PC-9 (cell line): ENCODE measurements around the gene FOXF1. TPM values are rescaled to one million over a fixed set of nuclear protein-coding genes. Genes with fewer than 3 reads are reported as not detected.

Source experiments
- BruUV-seq: library from RNA; stranded (reverse); fragments of 400-500 nt; replicated peaks from 2 replicates; lab custom pipeline; 2021; lab: Mats Ljungman, UMichigan
- CTCF ChIA-PET: fragments of 300-600 bp; sonication (Branson Sonifier 250); formaldehyde crosslinking; loops from one replicate; lab custom pipeline; 2022; ENCODE audit warnings: antibody characterized with exemption; lab: Charles Lee
- POLR2A ChIA-PET: fragments of 300-600 bp; sonication (Branson Sonifier 250); formaldehyde crosslinking; loops from one replicate; lab custom pipeline; 2022; ENCODE audit warnings: antibody characterized with exemption; ENCODE audit not compliant: unreplicated experiment; lab: Charles Lee
- DNase-seq, 2 experiments: peaks; one replicate each; pipeline versions ENCODE4 v3.0.0 to v3.0.0-alpha.2; 2015 to 2022; ENCODE audit warnings: mixed read lengths in 1 of 2
- H2AFZ ChIP-seq: fragments of 200-600 bp; sonication (generic); 2 replicates; pipeline ENCODE4 v1.8.1; 2017; ENCODE audit warnings: antibody characterized with exemption
- H3F3A ChIP-seq: fragments of 200-600 bp; sonication (generic); 2 replicates; pipeline ENCODE4 v1.8.1; 2017; ENCODE audit warnings: antibody characterized with exemption, mild to moderate bottlenecking, low read depth; ENCODE audit not compliant: insufficient read depth
- H3K27ac ChIP-seq: fragments of 200-600 bp; sonication (generic); 2 replicates; pipeline ENCODE4 v1.6.1; 2016; ENCODE audit warnings: mixed run types
- H3K27me3 ChIP-seq: fragments of 200-600 bp; sonication (generic); 2 replicates; pipeline ENCODE4 v1.6.1; 2016; ENCODE audit warnings: low read depth, mixed run types; ENCODE audit not compliant: insufficient read depth
- H3K36me3 ChIP-seq: fragments of 200-600 bp; sonication (generic); 2 replicates; pipeline ENCODE4 v1.6.1; 2016; ENCODE audit warnings: low read depth, mixed run types
- H3K4me1 ChIP-seq: fragments of 200-600 bp; sonication (generic); replicated peaks from 2 replicates; pipeline ENCODE4 v1.6.1; 2016; ENCODE audit warnings: mixed run types; ENCODE audit not compliant: insufficient read depth
- H3K4me2 ChIP-seq: fragments of 200-600 bp; sonication (generic); 2 replicates; pipeline ENCODE4 v1.6.1; 2017; ENCODE audit warnings: mixed run types
- H3K4me3 ChIP-seq: fragments of 200-600 bp; sonication (generic); 2 replicates; pipeline ENCODE4 v1.6.1; 2016; ENCODE audit warnings: mixed run types
- H3K79me2 ChIP-seq: fragments of 200-600 bp; sonication (generic); 2 replicates; pipeline ENCODE4 v1.6.1; 2017; ENCODE audit warnings: low read depth, mixed run types
- H3K9me2 ChIP-seq: fragments of 200-600 bp; sonication (generic); 2 replicates; pipeline ENCODE4 v1.8.1; 2017; ENCODE audit warnings: mild to moderate bottlenecking; ENCODE audit not compliant: insufficient read depth
- H3K9me3 ChIP-seq: fragments of 200-600 bp; sonication (generic); 2 replicates; pipeline ENCODE4 v1.8.1; 2016; ENCODE audit warnings: low read depth; ENCODE audit not compliant: insufficient read depth
- H4K20me1 ChIP-seq: fragments of 200-600 bp; sonication (generic); 2 replicates; pipeline ENCODE4 v1.8.1; 2017; ENCODE audit not compliant: insufficient read depth
- CTCF ChIP-seq: fragments of 200-600 bp; sonication (generic); conservative IDR thresholded peaks from 2 replicates; pipeline ENCODE4 v1.6.1; 2017; ENCODE audit warnings: mixed run types, antibody characterized with exemption, mild to moderate bottlenecking, moderate library complexity
- EZH2 ChIP-seq: fragments of 200-600 bp; sonication (generic); IDR thresholded peaks from 2 replicates; pipeline ENCODE4 v1.8.0; 2017; ENCODE audit warnings: antibody characterized with exemption, low read depth
- intact Hi-C: fragments of 100-400 bp; cut with micrococcal nuclease; formaldehyde crosslinking; loops from one replicate; pipeline ENCODE4 v1.10.0; 2022; ENCODE audit not compliant: unreplicated experiment
- total RNA-seq: library from RNA; stranded (reverse); gene quantifications from 2 replicates; pipeline ENCODE4 v1.2.3, GENCODE V29; 2021

FOXF1 gene
- total RNA-seq, 1 experiment from 2014 or later, result not detected

DNA sequence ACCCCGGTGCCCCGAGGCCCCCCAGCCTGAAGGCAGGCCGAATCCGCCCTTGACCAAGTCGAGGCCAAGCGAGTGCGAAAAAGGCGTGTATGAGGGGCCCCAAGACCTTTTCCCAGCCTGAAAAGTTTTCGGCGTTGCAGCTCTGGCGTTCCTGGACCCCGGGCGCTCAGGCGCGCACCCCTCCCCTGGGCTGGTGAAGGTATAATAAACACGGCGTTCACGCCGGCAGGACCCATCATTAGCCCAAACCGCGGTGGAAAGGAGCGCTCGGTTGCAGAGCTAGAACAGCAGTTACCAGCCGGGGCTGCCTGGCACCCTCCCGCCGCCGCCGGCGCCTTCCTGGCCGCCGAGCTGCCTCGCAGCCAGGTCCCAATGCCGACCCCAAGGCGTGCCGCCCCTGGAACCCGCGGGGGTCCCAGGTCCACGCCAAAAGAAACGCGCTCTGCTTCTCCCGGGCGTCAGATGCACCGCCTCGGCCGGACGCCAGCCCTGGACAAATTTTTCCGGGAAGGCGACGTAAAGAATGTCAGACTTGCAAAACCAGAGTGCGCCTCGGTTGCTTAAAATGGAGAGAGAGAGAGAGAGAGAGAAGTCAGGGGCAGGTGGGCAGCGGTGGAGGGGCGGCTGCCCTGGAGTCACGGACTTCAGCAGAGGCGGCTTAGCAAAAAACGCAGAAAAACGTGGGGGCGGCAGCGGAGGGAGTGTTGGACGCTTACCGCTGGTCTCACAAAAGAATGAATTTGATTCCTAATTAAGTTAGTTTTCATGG lies 11.5 kb upstream of the FOXF1 start:
- H3K4me2 ChIP-seq, result no peak overlapping the region
- H3K4me1 ChIP-seq, result no peaks in the 10 kb centered on the region
- H3K79me2 ChIP-seq, result no peaks in the 10 kb centered on the region
- no peak overlapping the region for H2AFZ ChIP-seq
- no peak for DNase-seq
- no peak overlapping the region for H3K4me3 ChIP-seq
- H3K27me3 ChIP-seq, result peaks cover 89% of the 10 kb centered on the region
- H3F3A ChIP-seq, result no peaks in the 10 kb centered on the region
- no peaks in the 10 kb centered on the region for H3K9me2 ChIP-seq
- POLR2A ChIA-PET, result no interaction called here
- no peaks in the 10 kb centered on the region for H4K20me1 ChIP-seq
- TF ChIP-seq EZH2, result no peak
- TF ChIP-seq CTCF, result no peak
- H3K36me3 ChIP-seq, result no peaks in the 10 kb centered on the region
- CTCF ChIA-PET, result no interaction called here
- no TSS peak for BruUV-seq
- H3K27ac ChIP-seq, result no peak overlapping the region
- intact Hi-C loops, result no loop called here
- no peaks in the 10 kb centered on the region for H3K9me3 ChIP-seq

- Histone ChIP-seq H3K4me2 (no peak overlapping the region), H3K9me2 (no peaks in the 10 kb centered on the region), H3K27me3 (peaks cover 88% of the 10 kb centered on the region), H3F3A (no peaks in the 10 kb centered on the region), H3K4me3 (no peak overlapping the region), H3K79me2 (no peaks in the 10 kb centered on the region), H3K9me3 (no peaks in the 10 kb centered on the region), H3K36me3 (no peaks in the 10 kb centered on the region), H4K20me1 (no peaks in the 10 kb centered on the region), H3K27ac (no peak overlapping the region), H3K4me1 (no peaks in the 10 kb centered on the region), H2AFZ (no peak overlapping the region)
- ChIA-PET CTCF (no interaction called here), POLR2A (no interaction called here)
- no peak for DNase-seq
- intact Hi-C loops, result no loop called here
- BruUV-seq, result no TSS peak
- no peak for TF ChIP-seq EZH2
- TF ChIP-seq CTCF, result no peak
Measured at GRCh38 chr16:86499440-86499786, 10.9 kb upstream of the FOXF1 start.

DNA sequence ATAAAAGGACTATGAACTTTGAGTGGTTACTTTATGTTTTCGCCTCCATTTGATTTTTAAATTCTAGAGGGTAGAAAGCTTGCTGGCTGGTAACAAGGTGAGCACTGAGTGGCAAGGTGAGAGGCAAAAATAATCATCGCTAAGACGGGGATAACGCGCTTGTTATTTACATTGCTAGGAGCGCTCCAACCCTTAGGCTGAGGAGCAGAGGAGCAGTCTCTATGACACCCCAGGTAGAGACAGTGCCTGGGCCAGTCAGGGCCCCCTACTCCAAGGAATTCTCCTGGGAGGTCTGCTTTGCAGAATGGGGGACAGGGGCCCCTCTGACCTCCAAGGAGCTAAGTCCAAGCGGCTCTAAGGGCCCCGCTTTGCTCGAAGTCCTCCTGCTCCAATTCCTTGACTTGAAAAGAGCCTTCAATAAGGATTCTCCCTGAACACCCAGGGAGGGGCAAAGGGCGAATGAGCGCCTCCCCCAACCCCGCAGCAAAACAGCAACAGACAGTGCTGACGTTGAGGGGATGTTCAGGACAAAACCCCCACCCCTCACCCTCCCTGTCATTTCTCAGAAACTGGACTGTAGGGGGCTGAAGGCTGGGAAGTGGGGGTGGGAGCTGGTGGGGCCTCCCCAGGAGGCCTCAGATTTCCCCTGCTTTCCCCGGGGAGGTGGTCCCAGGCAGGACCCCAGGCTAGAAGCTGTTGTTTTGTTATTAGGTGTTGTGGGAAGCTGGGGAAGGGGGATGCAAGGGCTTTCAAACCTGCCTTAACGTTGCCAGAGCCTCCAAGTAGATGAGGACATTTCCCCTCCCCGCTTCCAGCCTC lies 10.2 kb upstream of the FOXF1 start:
- Histone ChIP-seq H3K4me2 (no peak overlapping the region), H4K20me1 (no peaks in the 10 kb centered on the region), H3K27ac (no peak overlapping the region), H2AFZ (no peak overlapping the region), H3K9me3 (no peaks in the 10 kb centered on the region), H3K79me2 (no peaks in the 10 kb centered on the region), H3K4me3 (no peak overlapping the region), H3K9me2 (no peaks in the 10 kb centered on the region), H3F3A (no peaks in the 10 kb centered on the region), H3K27me3 (peaks cover 88% of the 10 kb centered on the region), H3K4me1 (no peaks in the 10 kb centered on the region), H3K36me3 (no peaks in the 10 kb centered on the region)
- intact Hi-C loops, result no loop called here
- DNase-seq, result no peak
- ChIA-PET POLR2A (no interaction called here), CTCF (interaction anchor here (0.6 kb wide), 1 partner anchor 64 kb away, joined by 3 read pairs; no protein-coding TSS in a partner anchor)
- no TSS peak for BruUV-seq
- TF ChIP-seq CTCF, result no peak
- no peak for TF ChIP-seq EZH2
